ENCODE measurements around the gene IL1RAPL2.
"Not testable (repeated sequence)": the region's sequence is repeated elsewhere in the genome, so short reads cannot be mapped to it uniquely, and the experiment has no call there.

IL1RAPL2 gene

DNA sequence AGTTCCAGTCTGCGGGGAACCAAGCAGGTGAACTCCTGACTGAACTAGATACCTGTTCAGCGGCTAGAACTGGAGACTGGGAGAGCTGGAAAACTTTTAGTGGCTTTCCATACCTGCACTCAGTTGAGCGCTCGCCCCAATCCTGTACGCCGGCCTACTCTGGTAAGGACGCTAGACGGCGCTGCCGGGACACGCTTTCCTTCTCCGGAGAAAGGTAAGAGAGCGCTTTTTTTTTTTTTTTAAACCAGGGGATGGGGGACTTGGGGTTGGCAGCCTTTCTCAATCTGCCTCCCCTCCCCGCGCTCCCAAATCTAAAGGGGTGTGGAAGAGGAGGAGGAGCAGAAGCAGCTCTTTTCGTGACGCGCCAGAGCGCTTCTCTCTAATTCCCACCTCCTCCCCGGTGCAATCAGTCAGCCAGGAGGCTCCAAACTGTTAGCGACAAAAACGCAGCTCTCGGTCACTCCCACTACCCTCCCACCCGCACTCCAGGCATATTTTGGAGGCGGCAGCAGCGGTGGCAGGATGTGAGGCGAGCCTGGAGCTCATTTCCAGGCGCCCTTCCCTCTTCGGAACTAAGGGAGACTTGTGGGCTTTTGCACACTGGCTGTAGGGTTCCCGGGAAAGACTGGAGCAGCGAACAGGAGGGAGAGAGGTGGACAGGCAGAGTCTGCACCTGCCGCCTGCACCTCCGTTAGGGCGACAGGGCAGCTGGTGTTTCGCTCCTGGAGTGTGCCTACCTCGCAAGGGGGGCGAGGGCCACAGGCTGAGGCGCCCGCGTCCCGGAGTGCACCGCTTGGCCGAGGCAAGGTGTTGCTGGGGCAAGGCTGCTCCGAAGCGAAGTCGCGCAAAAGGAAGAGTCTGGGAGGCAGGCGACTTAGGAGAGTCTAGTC lies at the start of gene IL1RAPL2:
IL1RAPL2 (plus strand) TSS at position 409 of the 890 bp plus-strand sequence.
- DNase-seq = peak; percentile 13

DNA sequence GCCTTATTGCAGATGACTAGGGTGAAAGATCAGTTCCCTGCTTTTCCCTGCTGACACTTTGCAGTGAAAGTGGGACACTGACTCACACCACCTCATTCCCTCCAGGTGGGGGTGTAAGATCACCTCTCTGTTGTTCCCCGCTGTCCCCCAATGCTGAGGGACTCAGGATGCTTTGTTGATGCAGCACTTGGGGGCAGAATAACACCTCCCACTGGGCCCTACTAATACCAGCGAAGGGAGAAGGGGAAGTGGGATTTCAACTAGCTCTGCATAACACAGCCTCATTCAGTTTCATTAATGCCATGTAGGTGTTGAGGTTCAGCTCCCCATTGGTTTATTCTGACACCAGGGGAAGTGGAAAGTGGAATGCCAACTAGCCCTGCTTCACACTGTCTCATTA lies 43.6 kb upstream of the IL1RAPL2 start:
- no peak for DNase-seq

GRCh38 chrX:104523858-104524257 lies 42.1 kb upstream of the IL1RAPL2 start:
- DNase-seq = no peak

DNA sequence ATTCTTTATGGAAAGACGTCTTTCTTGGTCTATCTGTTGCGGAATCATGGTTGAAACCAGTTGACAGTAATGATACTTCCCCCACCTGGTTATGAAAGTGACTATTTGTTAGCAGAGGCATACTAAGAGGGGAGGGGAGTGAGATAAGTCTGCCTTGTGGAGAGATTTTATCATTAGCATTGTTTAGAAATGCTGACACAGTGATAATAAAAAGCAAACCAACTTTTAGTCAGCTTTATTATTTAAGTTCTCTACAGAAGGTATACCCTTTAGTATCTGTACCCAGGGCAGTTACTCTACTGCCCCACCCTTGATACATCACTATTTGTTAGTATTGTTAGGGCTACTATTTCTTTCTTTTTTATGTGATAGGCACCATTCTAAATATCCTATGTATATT lies 26.9 kb upstream of the IL1RAPL2 start:
- no peak for DNase-seq

GRCh38 chrX:104542447-104542846 lies 23.6 kb upstream of the IL1RAPL2 start:
- not testable (repeated sequence) for DNase-seq

GRCh38 chrX:104564335-104564734 lies 1.7 kb upstream of the IL1RAPL2 start:
- no peak for DNase-seq

- DNase-seq = no peak
Measured at GRCh38 chrX:104564921-104565703, 887 bp upstream of the IL1RAPL2 start.

DNA sequence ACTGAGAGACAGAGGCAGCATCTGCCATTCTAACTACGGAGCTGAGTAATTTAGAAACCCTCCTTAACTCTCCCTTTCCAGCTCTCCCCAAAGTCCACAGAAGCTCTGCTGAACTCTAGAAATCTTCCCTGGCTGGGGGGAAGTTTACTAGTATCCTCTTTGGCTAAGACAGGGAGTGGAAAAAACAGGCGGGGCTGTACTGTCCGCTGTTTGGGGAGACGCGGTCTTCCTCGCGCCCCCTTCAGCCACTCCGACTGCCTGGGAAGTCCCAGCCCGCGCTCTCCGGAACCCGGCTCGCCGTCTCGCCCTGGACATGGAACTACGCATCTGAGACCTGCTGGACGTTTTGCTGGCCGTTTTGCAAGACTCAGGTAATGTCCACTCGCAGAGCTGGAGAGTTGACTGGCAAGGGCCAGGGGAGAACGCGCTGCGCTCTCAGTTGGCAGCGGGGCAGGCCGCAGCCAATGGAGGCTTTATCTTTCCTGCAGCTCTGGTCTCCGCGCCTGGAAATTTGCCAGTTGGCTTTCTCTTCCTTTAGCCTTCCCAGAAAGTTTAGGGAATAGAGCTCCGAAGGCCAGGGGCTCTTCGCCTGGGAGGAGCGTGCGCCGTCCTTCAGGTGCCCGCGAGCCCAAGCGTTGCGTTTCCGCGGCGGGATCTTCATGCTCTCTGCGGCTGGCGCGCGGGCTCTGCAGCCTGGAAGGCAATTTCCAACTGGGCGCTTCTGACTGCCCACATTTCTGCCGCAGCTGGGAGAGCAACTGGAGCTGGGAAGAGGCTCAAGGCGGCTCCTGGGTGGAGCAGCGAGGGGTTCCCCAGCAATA lies 892 bp downstream of the IL1RAPL2 start:
- DNase-seq = no peak

DNA sequence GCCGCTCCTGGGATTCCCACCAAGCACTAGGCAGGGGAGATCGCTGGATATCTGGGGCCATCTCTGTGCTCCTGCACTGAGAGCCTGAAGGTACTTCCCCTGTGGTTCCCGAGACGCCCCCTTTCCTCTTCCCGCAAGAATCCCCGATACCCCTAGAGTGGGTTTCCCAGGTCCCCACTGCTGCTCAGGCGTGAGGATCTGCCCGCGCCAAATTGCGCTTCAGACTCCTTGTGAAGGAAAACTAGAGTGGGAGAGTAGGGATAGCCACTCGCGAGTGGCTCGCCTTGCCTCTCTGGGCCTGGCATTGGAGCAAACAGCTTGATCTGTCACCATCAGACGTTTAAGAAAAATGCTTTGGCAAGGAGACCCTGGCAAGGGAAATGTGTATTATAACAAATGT lies 1.5 kb downstream of the IL1RAPL2 start:
- no peak for DNase-seq

- DNase-seq = no peak
Measured at GRCh38 chrX:104568304-104568915, 2.4 kb downstream of the IL1RAPL2 start.

DNA sequence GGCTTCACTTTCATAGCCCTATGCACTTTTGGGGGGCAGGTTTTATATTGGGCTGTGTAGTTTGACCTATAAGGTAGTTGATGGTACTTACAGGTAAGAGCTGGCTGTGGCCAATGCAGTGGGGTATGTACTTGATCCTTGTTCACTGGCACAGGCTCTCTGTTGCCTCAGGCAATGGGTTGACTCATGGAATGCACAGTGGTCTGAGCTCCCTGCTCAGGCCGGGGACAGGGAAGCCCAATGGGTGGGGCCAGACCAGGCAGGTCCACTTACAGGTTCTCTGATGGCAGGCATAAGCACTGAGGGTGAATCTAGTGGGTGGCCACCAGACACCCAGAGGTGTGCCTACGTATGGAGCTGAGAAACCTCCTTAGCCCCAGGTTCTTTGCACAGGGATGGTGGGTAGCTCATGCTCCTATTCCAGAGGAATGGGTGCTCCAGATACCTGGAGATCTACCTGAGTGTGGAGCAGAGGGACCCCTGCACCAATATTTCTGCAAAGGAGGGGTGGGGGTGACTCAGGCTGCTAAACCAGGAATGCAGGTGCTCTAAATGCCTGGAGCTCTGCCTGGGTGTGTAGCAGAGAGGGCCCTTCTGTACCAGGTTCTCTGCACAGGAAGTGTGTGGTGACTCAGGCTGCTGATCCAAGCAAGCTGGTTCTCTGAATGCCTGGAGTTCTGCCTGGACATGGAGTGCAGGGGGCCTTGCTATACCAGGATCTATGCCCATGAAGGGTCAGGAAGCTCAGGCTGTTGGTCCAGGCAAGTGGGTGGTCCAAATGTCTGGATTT lies 52.3 kb downstream of the IL1RAPL2 start:
- DNase-seq = no peak

GRCh38 chrX:104621781-104622180 lies 55.8 kb downstream of the IL1RAPL2 start:
- no peak for DNase-seq

- DNase-seq = no peak
Measured at GRCh38 chrX:104641176-104641575, 75.2 kb downstream of the IL1RAPL2 start.

GRCh38 chrX:104647084-104647483 lies 81.1 kb downstream of the IL1RAPL2 start:
- no peak for DNase-seq

GRCh38 chrX:104659005-104659744 lies 93.2 kb downstream of the IL1RAPL2 start:
- no peak for DNase-seq

DNA sequence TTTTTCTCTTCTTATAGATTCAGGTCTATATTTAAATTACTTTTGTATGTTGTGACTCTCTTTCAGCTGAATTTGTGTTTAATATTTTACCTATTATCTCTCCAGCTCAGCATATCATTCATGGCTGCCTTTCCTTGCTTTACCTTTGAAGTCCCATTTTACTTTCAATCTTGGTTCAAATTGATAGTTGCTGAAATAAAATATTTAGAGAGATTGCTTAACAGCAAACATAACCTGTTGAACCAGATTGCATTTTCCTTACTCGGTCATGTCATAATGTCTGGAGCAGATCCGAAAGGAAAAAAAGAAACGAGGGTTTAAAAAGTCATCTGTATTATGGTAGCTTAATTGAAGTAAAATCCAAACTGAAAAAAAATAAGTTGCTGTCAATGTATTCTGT lies 94.1 kb downstream of the IL1RAPL2 start:
- no peak for DNase-seq

- DNase-seq = no peak
Measured at GRCh38 chrX:104662694-104663093, 96.7 kb downstream of the IL1RAPL2 start.

DNA sequence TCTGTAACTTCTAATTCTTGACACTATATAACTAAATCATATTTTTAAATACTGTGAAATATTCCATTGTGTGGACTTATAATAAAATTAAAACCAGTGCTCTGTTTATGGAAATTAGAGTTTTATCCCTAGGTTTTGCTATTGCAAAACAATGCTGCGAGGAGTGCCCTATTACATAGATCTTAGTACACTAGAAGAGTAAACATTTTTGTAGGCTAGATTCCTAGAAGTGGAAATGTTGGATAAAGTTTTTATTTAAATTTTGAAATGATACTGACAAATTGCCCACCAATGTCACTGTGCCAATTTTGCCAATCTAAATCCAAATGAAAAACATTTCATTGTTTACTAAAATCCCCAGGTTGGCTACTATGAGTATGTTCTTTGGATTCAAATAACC lies 99.7 kb downstream of the IL1RAPL2 start:
- no peak for DNase-seq

DNA sequence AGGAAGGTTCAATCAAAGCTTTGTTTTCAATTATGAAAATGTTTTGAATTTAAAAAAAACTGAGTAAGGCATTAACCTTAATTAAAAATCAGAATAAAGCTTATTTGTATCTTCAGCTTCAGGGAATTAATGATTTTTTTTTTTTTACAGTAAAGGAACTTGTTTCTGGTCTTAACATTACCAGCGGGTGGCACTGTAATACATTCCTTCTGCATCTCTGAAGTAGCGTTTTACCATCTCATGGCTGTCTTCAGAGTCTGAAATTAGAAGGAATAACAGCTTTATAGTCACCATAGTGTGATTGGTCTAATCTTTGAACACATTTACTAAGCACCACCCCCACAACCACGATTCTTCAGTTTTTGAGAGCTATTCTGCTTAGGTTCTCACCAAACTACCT lies 102.6 kb downstream of the IL1RAPL2 start:
- DNase-seq = no peak

DNA sequence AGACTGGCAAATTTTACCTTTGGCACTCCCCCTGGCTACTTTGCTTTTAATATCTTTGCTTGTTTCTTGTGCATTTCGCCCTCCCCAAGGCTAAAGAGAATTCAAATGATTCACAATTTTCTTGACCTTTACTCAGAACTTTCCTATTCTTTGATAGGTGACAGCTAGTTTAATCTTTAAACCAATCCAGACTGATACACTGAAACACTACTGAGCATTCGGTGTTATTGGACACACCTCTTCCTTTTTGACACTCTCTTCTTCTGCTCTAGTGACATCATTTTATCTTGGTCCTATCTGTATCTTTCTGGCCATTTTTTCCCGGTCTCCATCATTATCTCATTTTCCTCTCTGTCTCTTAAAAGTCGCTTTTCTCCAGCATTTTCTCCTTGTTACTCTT lies 103.1 kb downstream of the IL1RAPL2 start:
- no peak for DNase-seq

GRCh38 chrX:104670051-104670450 lies 104.1 kb downstream of the IL1RAPL2 start:
- DNase-seq = no peak
